WERI-Rb-1 (cell line): ENCODE results near the gene NWD2.

ENCODE experiments used
- DNase-seq: peaks from one replicate; pipeline ENCODE4 v3.0.0-alpha.2; 2020
- H3K27ac ChIP-seq: fragments of 250-450 bp; sonication (Bioruptor Pico); 2 replicates; pipeline ENCODE4 v1.5.1; 2020; ENCODE audit warnings: mild to moderate bottlenecking, moderate library complexity
- H3K27me3 ChIP-seq: fragments of 250-450 bp; sonication (Bioruptor Pico); 2 replicates; pipeline ENCODE4 v1.5.1; 2021; ENCODE audit warnings: mild to moderate bottlenecking, low read depth, moderate library complexity; ENCODE audit not compliant: insufficient read depth, severe bottlenecking
- H3K36me3 ChIP-seq: fragments of 250-450 bp; sonication (Bioruptor Pico); 2 replicates; pipeline ENCODE4 v1.5.1; 2020; ENCODE audit warnings: mild to moderate bottlenecking, moderate library complexity
- H3K4me3 ChIP-seq: 2 replicates; pipeline ENCODE4 v1.5.1; 2011; ENCODE audit warnings: low read depth, mild to moderate bottlenecking, control low read depth, low read length
- H3K9me3 ChIP-seq: fragments of 250-450 bp; sonication (Bioruptor Pico); 2 replicates; pipeline ENCODE4 v1.5.1; 2021; ENCODE audit warnings: mild to moderate bottlenecking, moderate library complexity; ENCODE audit not compliant: severe bottlenecking
- TF ChIP-seq, protein P1 (sequence below): IDR thresholded peaks from 2 replicates; pipeline ENCODE4 v1.5.1; 2011; ENCODE audit warnings: low read depth, mild to moderate bottlenecking, control low read depth, inconsistent platforms, low read length

NWD2 gene

DNA sequence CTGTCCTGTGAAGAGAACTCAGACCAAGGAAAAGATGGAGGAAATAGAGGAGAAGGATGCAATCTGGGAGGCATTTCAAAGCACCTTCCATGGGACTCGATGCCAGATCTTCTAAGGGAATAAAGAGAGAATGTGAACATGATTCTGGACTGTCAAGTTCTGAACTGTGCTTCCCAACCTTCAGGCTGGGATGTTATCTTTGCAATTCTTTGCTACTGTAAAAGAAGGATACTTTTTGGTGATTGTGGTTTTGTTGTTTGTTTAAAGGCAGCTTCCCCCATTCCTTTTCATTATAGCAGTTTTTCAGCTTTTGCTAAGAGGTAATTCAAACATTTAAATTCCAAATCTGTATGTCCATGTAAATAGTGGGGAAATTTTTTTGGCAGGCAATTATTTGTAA lies 217.3 kb downstream of the NWD2 start:
- H3K4me3 ChIP-seq: no peak overlapping the region
- H3K9me3 ChIP-seq: no peaks in the 10 kb centered on the region
- no peaks in the 10 kb centered on the region for H3K36me3 ChIP-seq
- H3K27ac ChIP-seq: no peak overlapping the region
- H3K27me3 ChIP-seq: peaks cover 93% of the 10 kb centered on the region
- no peak for DNase-seq
- TF ChIP-seq, protein P1, sequence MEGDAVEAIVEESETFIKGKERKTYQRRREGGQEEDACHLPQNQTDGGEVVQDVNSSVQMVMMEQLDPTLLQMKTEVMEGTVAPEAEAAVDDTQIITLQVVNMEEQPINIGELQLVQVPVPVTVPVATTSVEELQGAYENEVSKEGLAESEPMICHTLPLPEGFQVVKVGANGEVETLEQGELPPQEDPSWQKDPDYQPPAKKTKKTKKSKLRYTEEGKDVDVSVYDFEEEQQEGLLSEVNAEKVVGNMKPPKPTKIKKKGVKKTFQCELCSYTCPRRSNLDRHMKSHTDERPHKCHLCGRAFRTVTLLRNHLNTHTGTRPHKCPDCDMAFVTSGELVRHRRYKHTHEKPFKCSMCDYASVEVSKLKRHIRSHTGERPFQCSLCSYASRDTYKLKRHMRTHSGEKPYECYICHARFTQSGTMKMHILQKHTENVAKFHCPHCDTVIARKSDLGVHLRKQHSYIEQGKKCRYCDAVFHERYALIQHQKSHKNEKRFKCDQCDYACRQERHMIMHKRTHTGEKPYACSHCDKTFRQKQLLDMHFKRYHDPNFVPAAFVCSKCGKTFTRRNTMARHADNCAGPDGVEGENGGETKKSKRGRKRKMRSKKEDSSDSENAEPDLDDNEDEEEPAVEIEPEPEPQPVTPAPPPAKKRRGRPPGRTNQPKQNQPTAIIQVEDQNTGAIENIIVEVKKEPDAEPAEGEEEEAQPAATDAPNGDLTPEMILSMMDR: no peak

DNA sequence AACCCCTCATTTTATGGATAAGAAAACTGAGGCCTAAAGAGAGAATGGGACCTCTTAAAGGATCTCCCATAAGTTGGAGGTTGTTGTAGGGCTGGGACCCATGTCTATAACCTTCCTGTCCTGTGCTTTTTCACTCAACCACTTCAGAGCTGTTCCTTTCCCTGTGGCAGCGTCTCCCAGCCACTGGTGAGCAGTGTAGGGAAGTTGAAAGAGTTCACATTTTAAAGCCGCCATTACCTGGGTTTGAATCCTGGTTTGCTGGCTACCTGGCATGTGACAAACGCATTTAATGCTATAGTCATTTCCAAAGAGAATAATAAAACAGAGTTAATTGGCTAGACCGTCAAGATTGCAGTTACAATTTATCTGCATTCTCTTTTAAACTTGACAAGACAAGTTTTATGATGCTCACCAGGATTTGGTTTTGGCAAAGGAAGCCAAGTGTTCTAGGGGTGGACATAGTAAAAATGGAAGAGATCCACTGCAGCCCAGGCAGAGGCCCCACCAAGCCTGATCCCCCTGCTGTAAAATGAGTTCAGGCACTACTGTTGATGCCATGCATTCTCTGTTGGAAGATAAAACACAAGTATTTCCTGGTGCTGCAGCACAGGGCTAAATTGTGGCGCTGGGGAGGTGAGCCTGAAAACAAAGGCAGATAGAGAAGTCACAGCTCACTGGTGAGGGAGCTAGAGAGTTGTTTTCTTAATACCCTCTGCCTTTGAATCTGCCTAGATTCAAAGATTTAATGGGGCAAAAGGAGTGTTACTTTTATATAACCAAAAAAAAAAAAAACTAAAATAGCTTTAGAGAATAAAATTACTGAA lies 218.7 kb downstream of the NWD2 start:
- H3K9me3 ChIP-seq: no peaks in the 10 kb centered on the region
- no peak overlapping the region for H3K27ac ChIP-seq
- DNase-seq: no peak
- peaks cover 94% of the 10 kb centered on the region for H3K27me3 ChIP-seq
- no peak overlapping the region for H3K4me3 ChIP-seq
- TF ChIP-seq, protein P1: no peak
- no peaks in the 10 kb centered on the region for H3K36me3 ChIP-seq

DNA sequence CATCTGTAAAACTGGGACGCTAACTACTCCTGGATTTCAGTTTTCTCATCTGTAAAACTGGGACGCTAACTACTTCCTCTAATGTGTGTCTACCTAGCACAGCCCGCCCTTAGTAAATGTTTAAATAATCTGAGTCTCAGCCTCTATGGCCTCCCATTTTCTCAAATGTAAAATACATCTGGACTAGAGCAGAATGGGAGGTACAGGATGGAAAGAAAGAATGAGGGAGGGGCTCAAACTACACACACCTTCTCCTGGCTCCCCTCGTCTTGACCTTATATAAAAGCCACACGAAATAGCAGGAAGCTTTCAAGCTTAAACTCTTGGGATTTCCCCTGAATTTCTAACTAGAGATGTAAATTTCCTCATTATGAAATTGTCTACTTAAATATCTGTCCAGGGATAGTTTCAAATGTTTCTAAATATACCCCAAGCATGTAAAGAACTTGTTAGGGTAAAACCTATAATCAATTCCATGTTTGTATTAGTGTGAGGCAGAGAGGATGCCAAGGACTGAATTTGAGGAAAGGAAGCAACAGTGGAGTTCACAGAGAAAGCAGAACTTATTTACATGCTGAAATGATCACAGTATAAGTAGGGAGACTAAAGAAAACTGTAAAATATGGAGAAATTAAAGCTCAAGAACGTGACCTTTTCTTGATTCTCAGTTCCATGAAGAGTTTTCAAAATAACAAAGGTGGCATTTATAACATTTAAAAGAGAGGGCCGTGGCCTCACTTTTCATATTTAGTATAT lies 220.0 kb downstream of the NWD2 start:
- peaks cover 94% of the 10 kb centered on the region for H3K27me3 ChIP-seq
- TF ChIP-seq, protein P1: no peak
- no peak overlapping the region for H3K27ac ChIP-seq
- no peak overlapping the region for H3K4me3 ChIP-seq
- no peak for DNase-seq
- H3K36me3 ChIP-seq: no peaks in the 10 kb centered on the region
- H3K9me3 ChIP-seq: no peaks in the 10 kb centered on the region

DNA sequence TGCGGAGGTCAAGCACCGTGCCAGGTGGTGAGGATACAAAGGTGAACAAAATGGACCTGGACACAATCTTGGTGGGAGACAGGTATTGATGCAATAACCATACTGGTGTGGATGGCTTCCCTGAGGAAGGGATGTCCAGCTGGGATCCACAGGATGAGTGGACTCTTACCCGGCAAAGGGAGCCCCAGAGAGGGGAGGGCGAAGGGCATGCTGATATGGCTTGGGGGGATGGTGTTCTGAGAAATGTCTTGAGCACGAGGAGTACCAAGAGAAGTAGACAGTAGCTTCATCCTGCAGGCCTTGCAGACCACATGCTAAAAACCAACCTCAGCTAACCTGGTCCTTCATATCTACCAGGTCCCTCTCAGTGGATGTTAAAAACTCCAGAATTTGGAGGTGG lies 220.8 kb downstream of the NWD2 start:
- Histone ChIP-seq H3K4me3 (no peak overlapping the region), H3K27ac (no peak overlapping the region), H3K27me3 (peaks cover 95% of the 10 kb centered on the region), H3K36me3 (no peaks in the 10 kb centered on the region), H3K9me3 (no peaks in the 10 kb centered on the region)
- TF ChIP-seq, protein P1: no peak
- DNase-seq: no peak

DNA sequence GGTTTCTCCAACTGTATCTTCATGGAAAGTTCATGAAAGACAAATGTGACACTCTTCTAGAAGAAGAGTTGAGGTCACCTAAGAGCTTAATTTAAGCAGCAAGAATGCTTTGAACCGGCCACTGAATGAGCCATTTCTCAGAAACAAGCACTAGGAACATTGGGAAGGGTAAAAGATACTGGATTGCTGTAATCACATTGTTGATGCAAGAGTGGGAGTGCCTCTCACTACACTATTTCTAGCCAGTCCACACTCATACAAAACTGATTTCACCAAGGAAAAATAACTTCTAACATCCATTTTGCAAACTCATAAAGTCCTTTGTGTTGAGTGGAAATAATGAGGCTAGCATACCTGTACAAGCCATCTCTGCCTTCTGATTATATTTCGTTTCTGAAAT lies 221.3 kb downstream of the NWD2 start:
- Histone ChIP-seq H3K27ac (no peak overlapping the region), H3K9me3 (no peaks in the 10 kb centered on the region), H3K27me3 (peaks cover 95% of the 10 kb centered on the region), H3K4me3 (no peak overlapping the region), H3K36me3 (no peaks in the 10 kb centered on the region)
- TF ChIP-seq, protein P1: no peak
- no peak for DNase-seq
